ENCODE measurements around the gene MYBBP1A. TPM values are rescaled to one million over a fixed set of nuclear protein-coding genes. Genes with fewer than 3 reads are reported as not detected.

Gene MYBBP1A
- total and polyA plus RNA-seq, 2 of the 8 experiments (the other 6 are each of a cell fraction or from before 2014, with no cell fraction given): 46.8 to 151 TPM

- no peak within 1 kb of the TSS for H2BK15ac ChIP-seq (ENCODE audit: low read length)
- WGBS, 2 experiments (ENCODE audit: extremely low coverage in 1 of 2, insufficient coverage in 1 of 2, insufficient read length in 1 of 2, insufficient replicate concordance in 2 of 2, low coverage in 1 of 2, low lambda C conversion rate in 2 of 2, missing lambda C conversion rate in 1 of 2): 3% methylated on average over 52 of the region's 100 CpGs; no CpG with 5 or more reads in 1 of the 2 experiments
- no peak within 1 kb of the TSS for H3K27ac ChIP-seq (ENCODE audit: low read depth, low read length)
- FAIRE-seq (no peak), DNase-seq (ENCODE audit: low read depth in 1 of 2, low spot score in 2 of 2) (peak in 1 of 2 experiments; percentile 76)
- peaks cover 0 to 1% of the 10 kb centered on the region in 2 experiments for H4K20me1 ChIP-seq (replicated peaks in 1 of 2; ENCODE audit: control insufficient read depth in 1 of 2, insufficient read depth in 2 of 2, low read length in 2 of 2)
- peaks cover 10% of the 10 kb centered on the region; the same call in 1 of the 2 replicates for H3K23me2 ChIP-seq (ENCODE audit: low read depth, low read length)
- peak within 1 kb of the TSS; percentile 75 to 88 for H3K4me2 ChIP-seq (ENCODE audit: insufficient read depth in 1 of 2, low read depth in 2 of 2, low read length in 2 of 2)
- H2BK20ac ChIP-seq (ENCODE audit: low read length): no peak within 1 kb of the TSS
- H3K4me1 ChIP-seq (replicated peaks in 1 of 4; ENCODE audit: control insufficient read depth in 3 of 4, insufficient read depth in 4 of 4, low read length in 3 of 4): peaks cover 0 to 22% (median 13%) of the 10 kb centered on the region in 4 experiments; a peak in 6 of 7 replicates
- H3K23ac ChIP-seq (ENCODE audit: insufficient read length): no peak within 1 kb of the TSS
- no peaks in the 10 kb centered on the region for H3K79me2 ChIP-seq (ENCODE audit: control insufficient read depth in 1 of 2, insufficient read depth in 2 of 2, low read length in 2 of 2)
- H3K56ac ChIP-seq (replicated peaks; ENCODE audit: insufficient read length, low read depth, low read length): no peak within 1 kb of the TSS
- H4K91ac ChIP-seq (replicated peaks; ENCODE audit: insufficient read length, low read length): no peak within 1 kb of the TSS
- no peak within 1 kb of the TSS for H2BK12ac ChIP-seq (ENCODE audit: low read depth, low read length)
- peak within 1 kb of the TSS; percentile 48 for H3K18ac ChIP-seq (ENCODE audit: extremely low read depth, low read length)
- H4K5ac ChIP-seq (ENCODE audit: insufficient read length, low read depth, low read length): no peak within 1 kb of the TSS
- H2AFZ ChIP-seq (ENCODE audit: low read length): peak within 1 kb of the TSS; percentile 2; the same call in 1 of the 2 replicates
- H2BK5ac ChIP-seq (ENCODE audit: low read depth, low read length): no peak within 1 kb of the TSS
- peak within 1 kb of the TSS; percentile 76 for H4K8ac ChIP-seq (ENCODE audit: extremely low read depth, insufficient read depth, low read length)
- CTCF ChIA-PET (ENCODE audit: partially characterized antibody): interaction anchor here (0.6 to 8.8 kb wide), 10 partner anchors 11 to 215 kb away, joined by 3 to 114 read pairs (median 4); partner anchors contain the start of gene PELP1
- no peak within 1 kb of the TSS for H3K14ac ChIP-seq (ENCODE audit: insufficient read length)
- no peak within 1 kb of the TSS for H2BK120ac ChIP-seq (replicated peaks; ENCODE audit: low read depth, low read length)
- no peaks in the 10 kb centered on the region for H3K36me3 ChIP-seq (ENCODE audit: control insufficient read depth in 2 of 4, insufficient read depth in 4 of 4, low read length in 3 of 4)
- no peaks in the 10 kb centered on the region for H3K9me3 ChIP-seq (ENCODE audit: insufficient read depth in 2 of 2, low read depth in 1 of 2, low read length in 1 of 2)
- POLR2A ChIA-PET (ENCODE audit: partially characterized antibody): interaction anchor here (1.2 to 2.0 kb wide), 6 partner anchors 9 to 52 kb away, joined by 3 to 7 read pairs (median 4); no protein-coding TSS in a partner anchor
- no peak within 1 kb of the TSS for H3K4ac ChIP-seq (replicated peaks; ENCODE audit: insufficient read length, low read depth, low read length)
- peaks cover 8 to 45% (median 38%) of the 10 kb centered on the region in 4 experiments for H3K27me3 ChIP-seq (replicated peaks in 1 of 4; ENCODE audit: control insufficient read depth in 3 of 4, extremely low read depth in 1 of 4, insufficient read depth in 3 of 4, low read length in 3 of 4)
- no peak within 1 kb of the TSS for H2AK5ac ChIP-seq (ENCODE audit: low read depth, low read length)
- H3K9ac ChIP-seq (replicated peaks in 1 of 4; ENCODE audit: extremely low read depth in 1 of 4, low read depth in 3 of 4, low read length in 3 of 4): no peak within 1 kb of the TSS
- no peaks in the 10 kb centered on the region for H3K79me1 ChIP-seq (ENCODE audit: low read depth, low read length)
- peak within 1 kb of the TSS; percentile 45 to 69 (median 58) for H3K4me3 ChIP-seq (ENCODE audit: extremely low read depth in 1 of 4, insufficient read depth in 2 of 4, low read depth in 3 of 4, low read length in 4 of 4)
- no peak for TF ChIP-seq NRF1 (IDR thresholded peaks at IDR 0.05; ENCODE audit: low read depth, low read length)
- no peak for TF ChIP-seq RFX5 (IDR thresholded peaks at IDR 0.05; ENCODE audit: borderline replicate concordance, low read depth, low read length)
- peak; percentile 82 for TF ChIP-seq KDM4A (IDR thresholded peaks at IDR 0.05; ENCODE audit: low read depth, low read length, severe bottlenecking)
- TF ChIP-seq MAFK (IDR thresholded peaks at IDR 0.05; ENCODE audit: low read depth, low read length): no peak
- TF ChIP-seq SIX5 (IDR thresholded peaks at IDR 0.05; ENCODE audit: low read depth, low read length): no peak
- TF ChIP-seq CHD1 (IDR thresholded peaks at IDR 0.05; ENCODE audit: low read depth, low read length): no peak
- TF ChIP-seq TAF1 (IDR thresholded peaks at IDR 0.05; ENCODE audit: low read depth, low read length): peak; percentile 34; the same call in 1 of the 2 replicates
- TF ChIP-seq, protein P1, sequence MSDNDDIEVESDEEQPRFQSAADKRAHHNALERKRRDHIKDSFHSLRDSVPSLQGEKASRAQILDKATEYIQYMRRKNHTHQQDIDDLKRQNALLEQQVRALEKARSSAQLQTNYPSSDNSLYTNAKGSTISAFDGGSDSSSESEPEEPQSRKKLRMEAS (IDR thresholded peaks at IDR 0.05): peak; percentile 9; the same call in 1 of the 2 replicates
- no peak for TF ChIP-seq ATF3 (IDR thresholded peaks at IDR 0.05; ENCODE audit: insufficient read depth, low read depth, low read length)
- peak; percentile 39; the same call in 1 of the 2 replicates for TF ChIP-seq RBBP5 (IDR thresholded peaks at IDR 0.05; ENCODE audit: borderline replicate concordance, low read depth, low read length)
Measured at GRCh38 chr17:4584101-4584916, 29.1 kb upstream of the MYBBP1A start, which contains the start of gene SMTNL2. Gene SMTNL2 (plus strand): TSS chr17:4584529. CDS start chr17:4584606, 77 bp downstream.
